Right atrium auricular region (tissue), 2 donors: ENCODE measurements around the gene PTPRN2. TPM values are rescaled to one million over a fixed set of nuclear protein-coding genes. Genes with fewer than 3 reads are reported as not detected.
A peak's percentile ranks its signal among the peaks of the same experiment; 100 is the strongest.

Source experiments
- DNase-seq: peaks from one replicate; pipeline ENCODE4 v3.0.0-alpha.2; 2019; ENCODE audit warnings: low spot score
- H3K27ac ChIP-seq, 2 donors: fragments of 200-600 bp; sonication (generic); 1 replicate in 1 of 2; 2 replicates in 1 of 2; pipeline ENCODE4 v1.5.1; 2016 to 2019
- H3K27me3 ChIP-seq, 2 donors: fragments of 200-600 bp; sonication (generic); one replicate each; pipeline versions ENCODE4 v1.5.1 to v1.6.0; 2017 to 2019
- H3K36me3 ChIP-seq: fragments of 200-600 bp; sonication (generic); one replicate; pipeline ENCODE4 v1.5.1; 2016
- H3K4me1 ChIP-seq, 2 donors: fragments of 200-600 bp; sonication (generic); one replicate each; pipeline versions ENCODE4 v1.5.1 to v1.6.0; 2017 to 2019
- H3K4me3 ChIP-seq, 2 donors: fragments of 200-600 bp; sonication (generic); 1 replicate in 1 of 2; 2 replicates in 1 of 2; pipeline ENCODE4 v1.5.1; 2017 to 2019; ENCODE audit warnings: mild to moderate bottlenecking in 1 of 2, moderate library complexity in 1 of 2
- H3K9me3 ChIP-seq, 2 donors: fragments of 200-600 bp; sonication (generic); one replicate each; pipeline ENCODE4 v1.5.1; 2019
- CTCF ChIP-seq, 2 donors: fragments of 200-600 bp; sonication (generic); IDR thresholded peaks; one replicate each; pipeline ENCODE4 v1.5.1; 2019; ENCODE audit warnings: antibody characterized with exemption in 2 of 2
- total RNA-seq, 2 donors: library from RNA; depleted of rRNA; stranded (reverse); fragments of >200 nt; gene quantifications; one replicate each; pipeline ENCODE4 v1.1.0, GENCODE V29; 2016

PTPRN2 gene
- total RNA-seq, 2 donors from 2014 or later = 2.6 to 2.7 TPM

- no peaks in the 10 kb centered on the region for H3K4me1 ChIP-seq
- no peaks in the 10 kb centered on the region for H3K9me3 ChIP-seq
- no peaks in the 10 kb centered on the region for H3K36me3 ChIP-seq
- DNase-seq = no peak
- no peak overlapping the region for H3K4me3 ChIP-seq
- H3K27me3 ChIP-seq = no peaks in the 10 kb centered on the region
- no peak for TF ChIP-seq CTCF (IDR thresholded peaks at IDR 0.05)
- H3K27ac ChIP-seq = no peak overlapping the region
These were observed 223.2 kb downstream of the PTPRN2 start for GRCh38 chr7:158364451-158364850.

- DNase-seq = no peak
- no peak overlapping the region for H3K4me3 ChIP-seq
- no peak overlapping the region for H3K27ac ChIP-seq
- TF ChIP-seq CTCF (IDR thresholded peaks at IDR 0.05) = no peak
- no peaks in the 10 kb centered on the region for H3K4me1 ChIP-seq
- H3K9me3 ChIP-seq = no peaks in the 10 kb centered on the region
- H3K27me3 ChIP-seq = no peaks in the 10 kb centered on the region
- no peaks in the 10 kb centered on the region for H3K36me3 ChIP-seq
These were observed 224.4 kb downstream of the PTPRN2 start for GRCh38 chr7:158362912-158363905.

- H3K27ac ChIP-seq = no peak overlapping the region
- H3K36me3 ChIP-seq = no peaks in the 10 kb centered on the region
- no peaks in the 10 kb centered on the region for H3K4me1 ChIP-seq
- H3K4me3 ChIP-seq = no peak overlapping the region
- no peaks in the 10 kb centered on the region for H3K9me3 ChIP-seq
- no peak for DNase-seq
- no peaks in the 10 kb centered on the region for H3K27me3 ChIP-seq
- TF ChIP-seq CTCF (IDR thresholded peaks at IDR 0.05) = no peak
These were observed 225.6 kb downstream of the PTPRN2 start for GRCh38 chr7:158362001-158362400.

GRCh38 chr7:158361326-158361946 is 226.2 kb downstream of the PTPRN2 start:
- Histone ChIP-seq H3K27ac (no peak overlapping the region), H3K9me3 (no peaks in the 10 kb centered on the region), H3K36me3 (no peaks in the 10 kb centered on the region), H3K27me3 (no peaks in the 10 kb centered on the region), H3K4me1 (no peaks in the 10 kb centered on the region), H3K4me3 (no peak overlapping the region)
- no peak for TF ChIP-seq CTCF (IDR thresholded peaks at IDR 0.05)
- no peak for DNase-seq

GRCh38 chr7:158358926-158359645 is 228.5 kb downstream of the PTPRN2 start:
- no peak for TF ChIP-seq CTCF (IDR thresholded peaks at IDR 0.05)
- Histone ChIP-seq H3K36me3 (no peaks in the 10 kb centered on the region), H3K27me3 (no peaks in the 10 kb centered on the region), H3K9me3 (peaks cover 0 to 7% of the 10 kb centered on the region in 2 donors), H3K27ac (no peak overlapping the region), H3K4me3 (no peak overlapping the region), H3K4me1 (no peaks in the 10 kb centered on the region)
- peak; percentile 16 for DNase-seq
